SK-N-SH treated with all-trans-retinoic acid at 6 μM for 48 hours (cell line): ENCODE results near the gene CCR5AS.

Experiments
- ATAC-seq: fragments of 200-7000 bp; cut with Tn5 transposase; 3 replicates; pipeline ENCODE4 v1.9.1; 2020; ENCODE audit warnings: mild to moderate bottlenecking, moderate library complexity
- ARNTL ChIP-seq: fragments of 450-650 bp; formaldehyde crosslinking; IDR thresholded peaks from 2 replicates; pipeline ENCODE4 v1.5.0; 2020; ENCODE audit warnings: low read depth, mild to moderate bottlenecking, moderate library complexity, borderline replicate concordance
- BACH2 ChIP-seq: fragments of 250-450 bp; sonication (Bioruptor Pico); IDR thresholded peaks from 2 replicates; pipeline ENCODE4 v1.9.0; 2021; ENCODE audit warnings: mild to moderate bottlenecking, borderline replicate concordance
- CREB5 ChIP-seq: fragments of 250-450 bp; sonication (Bioruptor Pico); IDR thresholded peaks from 2 replicates; pipeline ENCODE4 v1.5.1; 2020; ENCODE audit warnings: low read depth, mild to moderate bottlenecking, moderate library complexity
- CSDC2 ChIP-seq: fragments of 250-450 bp; sonication (Bioruptor Pico); IDR thresholded peaks from 2 replicates; pipeline ENCODE4 v1.5.0; 2020; ENCODE audit warnings: mild to moderate bottlenecking, moderate library complexity
- CSRNP3 ChIP-seq: fragments of 250-450 bp; sonication (Bioruptor Pico); IDR thresholded peaks from 2 replicates; pipeline ENCODE4 v1.5.1; 2021; ENCODE audit warnings: mild to moderate bottlenecking, moderate library complexity
- ESRRG ChIP-seq: fragments of 250-450 bp; sonication (Bioruptor Pico); IDR thresholded peaks from 2 replicates; pipeline ENCODE4 v1.6.1; 2021; ENCODE audit warnings: mild to moderate bottlenecking
- GLIS3 ChIP-seq: fragments of 250-450 bp; sonication (Bioruptor Pico); IDR thresholded peaks from 2 replicates; pipeline ENCODE4 v1.5.0; 2020; ENCODE audit warnings: mild to moderate bottlenecking, moderate library complexity
- ISL1 ChIP-seq: fragments of 250-450 bp; sonication (Bioruptor Pico); IDR thresholded peaks from 2 replicates; pipeline ENCODE4 v2.1.2; 2022; ENCODE audit warnings: mild to moderate bottlenecking, moderate library complexity
- PATZ1 ChIP-seq: fragments of 250-450 bp; sonication (Bioruptor Pico); IDR thresholded peaks from 2 replicates; pipeline ENCODE4 v1.8.0; 2020; ENCODE audit warnings: mild to moderate bottlenecking, moderate library complexity, borderline replicate concordance
- POU6F1 ChIP-seq: fragments of 250-450 bp; sonication (Bioruptor Pico); IDR thresholded peaks from 2 replicates; pipeline ENCODE4 v1.8.0; 2021; ENCODE audit warnings: low read depth, mild to moderate bottlenecking, moderate library complexity, borderline replicate concordance
- PPARA ChIP-seq: fragments of 250-450 bp; sonication (Bioruptor Pico); IDR thresholded peaks from 2 replicates; pipeline ENCODE4 v1.5.0; 2020; ENCODE audit warnings: mild to moderate bottlenecking, borderline replicate concordance
- RARB ChIP-seq: fragments of 250-450 bp; sonication (Bioruptor Pico); IDR thresholded peaks from 2 replicates; pipeline ENCODE4 v1.8.0; 2021; ENCODE audit warnings: mild to moderate bottlenecking, moderate library complexity
- SNAI2 ChIP-seq: fragments of 250-450 bp; sonication (Bioruptor Pico); IDR thresholded peaks from 2 replicates; pipeline ENCODE4 v1.5.0; 2020; ENCODE audit warnings: mild to moderate bottlenecking, moderate library complexity
- TCF4 ChIP-seq: fragments of 250-450 bp; sonication (Bioruptor Pico); IDR thresholded peaks from 2 replicates; pipeline ENCODE4 v1.8.0; 2021; ENCODE audit warnings: mild to moderate bottlenecking, moderate library complexity, borderline replicate concordance
- TOX ChIP-seq: fragments of 250-450 bp; sonication (Bioruptor Pico); IDR thresholded peaks from 2 replicates; pipeline ENCODE4 v1.8.0; 2021; ENCODE audit warnings: mild to moderate bottlenecking, moderate library complexity, borderline replicate concordance
- TSHZ2 ChIP-seq: fragments of 250-450 bp; sonication (Bioruptor Pico); IDR thresholded peaks from 2 replicates; pipeline ENCODE4 v1.5.0; 2020; ENCODE audit warnings: mild to moderate bottlenecking, moderate library complexity
- ZC3H10 ChIP-seq: fragments of 250-450 bp; sonication (Bioruptor Pico); IDR thresholded peaks from 2 replicates; pipeline ENCODE4 v1.5.1; 2021; ENCODE audit warnings: mild to moderate bottlenecking, moderate library complexity
- ZFP3 ChIP-seq: fragments of 250-450 bp; sonication (Bioruptor Pico); IDR thresholded peaks from 2 replicates; pipeline ENCODE4 v1.5.0; 2020; ENCODE audit warnings: mild to moderate bottlenecking, moderate library complexity
- ZFP30 ChIP-seq: fragments of 450-650 bp; formaldehyde crosslinking; IDR thresholded peaks from 2 replicates; pipeline ENCODE4 v1.5.0; 2022; ENCODE audit warnings: mild to moderate bottlenecking, moderate library complexity
- ZNF565 ChIP-seq: fragments of 450-650 bp; formaldehyde crosslinking; conservative IDR thresholded peaks from 2 replicates; pipeline ENCODE4 v1.5.0; 2020; ENCODE audit warnings: low read depth, mild to moderate bottlenecking, moderate library complexity
- ZNF70 ChIP-seq: fragments of 450-650 bp; formaldehyde crosslinking; IDR thresholded peaks from 2 replicates; pipeline ENCODE4 v1.5.0; 2020; ENCODE audit warnings: mild to moderate bottlenecking, moderate library complexity
- ZNF8 ChIP-seq: fragments of 450-650 bp; formaldehyde crosslinking; IDR thresholded peaks from 2 replicates; pipeline ENCODE4 v1.5.0; 2020; ENCODE audit warnings: mild to moderate bottlenecking, moderate library complexity

CCR5AS gene

GRCh38 chr3:46358466-46358865 lies 48.4 kb downstream of the CCR5AS start (continued):
- TF ChIP-seq POU6F1 (CRISPR knock-in tag) (no peak), SNAI2 (CRISPR knock-in tag) (no peak), ESRRG (no peak), ZNF565 (no peak), RARB (no peak)

GRCh38 chr3:46356909-46357308 lies 50.0 kb downstream of the CCR5AS start:
- no peak for ATAC-seq
- no peak for TF ChIP-seq RARB
- TF ChIP-seq TSHZ2 (CRISPR knock-in tag): no peak
- no peak for TF ChIP-seq ISL1
- no peak for TF ChIP-seq BACH2 (CRISPR knock-in tag)
- TF ChIP-seq TCF4 (CRISPR knock-in tag): no peak
- TF ChIP-seq POU6F1 (CRISPR knock-in tag): no peak
- no peak for TF ChIP-seq ZC3H10 (CRISPR knock-in tag)
- no peak for TF ChIP-seq CSDC2 (CRISPR knock-in tag)
- no peak for TF ChIP-seq CSRNP3 (CRISPR knock-in tag)
- no peak for TF ChIP-seq ESRRG
- no peak for TF ChIP-seq ZFP3

- TF ChIP-seq ZFP30 (no peak), ZNF70 (no peak), TOX (no peak), RARB (no peak), CSRNP3 (CRISPR knock-in tag) (no peak), CREB5 (CRISPR knock-in tag) (no peak), SNAI2 (CRISPR knock-in tag) (no peak)
- TF ChIP-seq, all 23 proteins: peak for 0
Observed at GRCh38 chr3:46356276-46356675, 50.6 kb downstream of the CCR5AS start.

GRCh38 chr3:46354984-46355383 lies 51.9 kb downstream of the CCR5AS start:
- TF ChIP-seq PATZ1 (CRISPR knock-in tag): no peak
- TF ChIP-seq ZNF565: no peak
- TF ChIP-seq CSRNP3 (CRISPR knock-in tag): no peak
- TF ChIP-seq ZNF8 (CRISPR knock-in tag): no peak
- no peak for TF ChIP-seq ZNF70
- TF ChIP-seq ARNTL (CRISPR knock-in tag): no peak
- TF ChIP-seq GLIS3 (CRISPR knock-in tag): no peak
- TF ChIP-seq ZFP30: no peak
- TF ChIP-seq PPARA (CRISPR knock-in tag): no peak
- TF ChIP-seq, all 23 proteins: peak for 0
- ATAC-seq: no peak

More at GRCh38 chr3:46356276-46356675, 50.6 kb downstream of the CCR5AS start:
- no peak for ATAC-seq
